ENCODE measurements around the gene OR6S1.
"Not testable (repeated sequence)": the region's sequence is repeated elsewhere in the genome, so short reads cannot be mapped to it uniquely, and the experiment has no call there.

Gene OR6S1

GRCh38 chr14:20630340-20631022, 11.0 kb downstream of the OR6S1 start:
- peak; percentile 52 for DNase-seq

DNA sequence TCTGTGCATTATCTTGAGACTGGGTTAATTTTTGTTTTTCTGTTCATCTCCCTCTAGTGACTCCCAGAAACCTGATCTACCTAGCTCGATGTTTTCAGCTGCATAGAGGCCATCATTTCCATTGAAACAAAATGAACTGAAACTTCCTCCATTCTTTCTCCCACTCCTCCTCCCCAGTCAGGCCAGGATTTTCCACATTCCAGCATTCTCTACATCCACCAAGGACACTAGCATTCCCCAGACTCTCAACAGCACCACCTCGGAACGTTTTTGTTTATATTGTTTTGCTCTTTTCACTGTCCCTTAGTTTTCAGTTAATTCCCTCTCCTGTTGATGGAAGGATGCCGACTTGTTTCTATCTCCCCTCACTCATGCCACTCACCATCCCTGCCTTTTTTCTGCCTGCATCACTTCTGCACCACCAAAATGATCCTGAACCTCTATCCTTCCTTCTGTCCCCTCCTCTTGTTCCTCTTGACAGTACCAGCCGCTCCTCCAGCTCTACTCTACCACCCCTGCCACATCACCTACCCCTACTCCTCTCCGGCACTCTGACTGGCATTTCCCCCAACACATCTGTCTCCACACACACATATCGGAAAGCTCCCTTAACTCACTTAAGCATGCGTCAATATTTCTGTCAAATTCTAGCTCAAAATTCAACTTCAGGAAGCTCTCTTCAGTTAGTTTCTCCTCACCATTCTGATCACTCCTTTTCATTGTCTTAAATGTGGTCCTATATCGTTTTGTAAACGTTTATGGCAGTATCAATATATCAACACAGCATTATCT, 13.2 kb downstream of the OR6S1 start:
- DNase-seq = no peak

DNA sequence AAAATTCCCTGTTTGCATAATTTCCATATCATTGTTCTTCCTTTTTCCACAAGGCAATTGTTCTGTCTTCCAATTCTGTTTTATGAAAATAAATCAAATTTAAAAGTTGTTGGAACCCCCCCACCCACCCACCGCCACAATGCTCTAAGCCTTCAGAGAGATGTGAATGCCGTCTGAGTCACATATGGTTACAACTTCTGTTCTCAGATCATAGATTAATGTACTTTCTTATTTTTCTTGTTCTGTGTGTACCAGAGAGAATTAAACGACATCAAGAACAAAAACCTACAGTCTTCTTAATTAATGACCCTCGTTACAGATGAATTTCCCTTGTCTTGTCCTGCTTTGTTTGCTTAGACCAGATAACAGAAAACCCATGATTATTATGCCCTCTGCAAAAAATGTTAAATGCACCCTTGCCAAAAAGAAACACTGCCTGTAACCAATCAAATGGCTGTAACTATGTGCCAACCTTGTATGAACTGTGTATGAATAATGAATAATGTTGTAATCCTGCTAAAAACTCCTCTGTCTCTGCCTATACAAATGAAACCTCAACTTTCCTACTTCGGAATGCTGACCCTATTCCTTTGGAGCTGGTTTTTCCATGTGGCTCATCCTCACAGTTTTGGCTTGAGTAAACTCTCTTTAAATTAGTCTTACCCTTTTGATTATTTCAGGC, 14.0 kb downstream of the OR6S1 start:
- DNase-seq = no peak

- no peak for DNase-seq
Observed at GRCh38 chr14:20626274-20626673, 15.2 kb downstream of the OR6S1 start.

- peak; percentile 52 for DNase-seq
Observed at GRCh38 chr14:20624495-20625070, 16.9 kb downstream of the OR6S1 start.

- no peak for DNase-seq
Observed at GRCh38 chr14:20623798-20624197, 17.7 kb downstream of the OR6S1 start.

DNA sequence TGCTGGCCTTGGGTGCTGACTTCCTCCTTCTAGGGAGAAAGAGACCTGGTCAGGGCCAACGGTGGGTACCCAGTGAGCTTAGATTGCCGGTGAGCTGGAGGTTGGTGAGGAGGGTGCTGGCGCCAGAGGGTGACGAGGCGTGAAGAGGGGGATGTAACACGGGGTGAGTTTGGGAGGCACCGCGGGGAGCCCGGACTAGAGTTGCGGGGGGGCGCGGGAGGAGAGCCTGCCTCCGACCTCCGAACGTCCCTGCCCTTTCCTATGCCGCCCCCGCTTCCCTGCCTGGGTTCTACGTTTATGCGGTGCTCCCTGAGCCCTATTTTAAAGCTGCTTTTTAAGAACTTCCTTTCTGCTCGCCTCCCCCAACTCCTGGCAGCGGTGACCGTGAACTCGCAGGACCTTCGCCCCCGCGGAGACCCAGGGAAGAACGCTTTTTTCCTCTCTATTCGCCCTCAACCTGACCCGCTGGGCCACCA, 18.6 kb downstream of the OR6S1 start:
- DNase-seq = no peak

DNA sequence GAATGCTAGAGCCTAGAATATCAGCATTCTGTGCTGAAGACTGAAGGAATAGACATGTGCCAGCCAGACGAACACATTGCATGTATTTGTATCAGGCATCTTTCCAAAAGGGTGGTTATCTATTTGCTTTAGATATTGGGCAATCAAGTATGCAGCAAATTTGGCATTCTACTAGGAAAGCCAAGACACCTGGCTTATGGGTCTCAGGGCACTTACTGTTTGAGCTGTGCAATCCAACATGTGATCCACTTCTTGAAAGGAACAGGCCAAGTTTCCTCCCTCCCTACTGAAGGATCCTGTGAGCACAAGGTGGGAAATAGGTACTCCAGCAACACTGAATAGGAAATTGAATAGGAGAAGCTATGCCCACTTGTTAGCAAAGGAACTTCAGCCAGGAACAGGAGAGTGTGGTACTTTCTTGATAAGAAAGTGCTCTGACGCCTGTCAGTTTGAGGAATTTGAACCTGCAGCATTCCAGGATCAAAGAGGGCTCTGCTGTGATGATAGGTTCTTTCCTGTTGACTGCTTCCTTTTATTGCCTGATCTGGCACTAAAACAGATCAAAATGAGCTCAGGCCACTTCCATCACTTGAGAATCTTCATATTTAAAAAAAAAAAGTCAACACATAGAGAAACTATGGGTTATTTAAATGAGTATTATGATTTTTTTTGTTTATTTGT, 20.6 kb downstream of the OR6S1 start:
- DNase-seq = no peak

GRCh38 chr14:20619688-20620087, 21.8 kb downstream of the OR6S1 start:
- not testable (repeated sequence) for DNase-seq

GRCh38 chr14:20618271-20618749, 23.2 kb downstream of the OR6S1 start:
- no peak for DNase-seq

DNA sequence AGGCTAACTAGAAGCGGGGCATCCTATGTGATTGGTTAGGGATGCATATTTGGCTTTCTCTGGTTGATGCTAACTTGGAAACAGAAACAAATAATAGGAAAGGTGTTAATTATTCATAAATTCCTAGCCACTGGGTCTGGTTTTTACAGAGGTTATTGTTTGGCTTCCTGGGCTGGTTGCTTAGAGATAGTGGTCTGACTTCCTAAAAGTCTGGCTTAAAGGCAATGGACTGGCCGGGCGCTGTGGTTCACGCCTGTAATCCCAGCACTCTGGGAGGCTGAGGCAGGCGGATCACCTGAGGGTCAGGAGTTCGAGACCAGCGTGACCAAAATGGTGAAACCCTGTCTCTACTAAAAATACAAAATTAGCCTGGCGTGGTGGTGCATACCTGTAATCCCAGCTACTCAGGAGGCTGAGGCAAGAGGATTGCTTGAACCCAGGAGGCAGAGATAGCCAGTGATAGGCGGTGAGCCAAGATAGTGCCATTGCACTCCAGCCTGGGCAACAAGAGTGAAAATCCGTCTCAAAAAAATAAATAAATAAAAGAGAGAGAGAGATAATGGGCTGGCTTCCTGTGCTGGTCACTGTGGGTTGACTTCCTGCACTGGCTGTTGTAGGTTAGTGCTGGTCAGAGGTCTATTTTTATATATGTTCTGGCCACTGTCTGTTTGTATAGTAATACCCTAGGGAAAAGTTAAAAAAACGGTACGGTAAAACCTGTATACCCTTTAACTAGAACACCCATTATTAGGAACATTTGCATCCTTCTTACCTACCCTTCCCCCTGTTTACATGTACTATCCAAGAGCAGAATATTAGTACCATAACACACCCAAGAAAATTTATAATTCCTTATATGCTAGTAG, 24.1 kb downstream of the OR6S1 start:
- DNase-seq = no peak

DNA sequence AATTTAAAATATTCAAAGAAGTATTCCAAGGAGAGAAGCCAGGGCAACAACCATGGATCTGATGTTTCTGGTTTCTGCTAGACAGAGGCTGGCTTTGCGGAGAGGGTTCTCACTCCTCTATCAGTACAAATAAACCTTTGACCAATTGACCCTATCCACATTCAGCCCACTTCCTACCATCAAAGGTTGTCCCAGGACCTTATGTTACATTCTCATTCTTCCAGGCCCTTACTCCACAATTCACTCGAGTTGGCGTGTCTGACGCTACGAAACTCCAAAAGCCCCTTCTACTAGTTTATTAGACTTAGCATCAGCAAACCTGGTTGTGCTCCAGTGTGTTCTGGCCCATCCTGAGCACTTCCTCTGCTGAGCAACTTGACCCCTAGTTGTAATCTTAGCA, 25.5 kb downstream of the OR6S1 start:
- no peak for DNase-seq

DNA sequence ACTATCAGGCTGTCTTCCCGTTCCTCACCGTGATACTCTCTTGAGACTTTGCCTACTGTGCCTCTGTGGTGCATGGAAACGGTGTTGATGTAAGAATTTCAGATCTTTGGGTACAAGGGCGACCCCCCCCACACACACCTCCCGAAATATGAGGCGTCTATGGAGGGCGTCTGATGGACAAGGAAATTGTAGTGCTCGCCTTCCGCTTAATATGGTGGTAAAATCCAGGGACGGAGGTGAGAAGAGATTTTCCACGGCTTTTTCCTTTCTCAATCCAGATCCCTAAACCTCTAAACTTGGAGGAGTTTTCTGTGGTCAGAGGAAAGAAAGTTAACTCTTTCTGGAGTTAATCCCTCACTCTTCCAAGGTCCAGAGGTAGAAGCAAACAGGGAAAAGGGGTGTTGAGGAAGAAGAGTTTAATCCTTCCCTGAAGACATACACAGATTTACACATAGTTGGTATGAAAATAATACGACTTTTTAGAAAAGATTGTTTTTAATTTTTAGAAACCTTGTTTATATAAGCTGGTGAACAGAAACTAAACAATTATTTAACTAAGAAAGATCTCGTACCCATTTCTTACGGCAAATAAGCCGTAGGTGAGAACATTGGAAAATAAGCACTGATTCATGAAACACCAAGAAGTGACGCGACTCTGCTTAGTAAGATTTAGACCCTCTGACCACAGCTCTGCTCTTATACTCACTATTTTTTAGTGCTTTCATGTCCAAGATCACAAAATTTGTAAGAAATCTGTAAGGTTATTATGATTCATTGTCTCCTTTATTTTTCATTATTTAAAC, 27.3 kb downstream of the OR6S1 start:
- no peak for DNase-seq

- peak; percentile 99 for DNase-seq
Observed at GRCh38 chr14:20613094-20614037, 28.1 kb downstream of the OR6S1 start.

- no peak for DNase-seq
Observed at GRCh38 chr14:20612403-20612802, 29.1 kb downstream of the OR6S1 start.

DNA sequence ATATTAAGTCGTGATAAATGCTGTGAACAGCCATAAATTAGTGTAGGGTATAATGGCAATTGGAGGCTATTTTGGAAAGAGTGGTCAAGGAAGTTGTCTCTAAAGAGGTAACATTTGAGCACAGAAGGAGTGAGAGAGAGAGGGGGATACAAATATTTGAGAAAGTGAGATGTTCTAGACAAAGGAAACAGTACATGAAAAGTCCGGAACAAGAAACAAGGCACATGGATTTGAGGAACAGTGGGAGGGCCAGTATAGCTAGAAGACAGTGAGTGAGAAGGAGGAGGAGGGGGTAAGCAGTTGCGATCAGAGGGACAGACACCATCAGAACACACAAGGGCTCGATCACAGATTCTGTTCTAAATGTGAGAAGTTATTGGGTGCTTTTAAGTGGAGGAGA, 30.2 kb downstream of the OR6S1 start:
- DNase-seq = no peak

DNA sequence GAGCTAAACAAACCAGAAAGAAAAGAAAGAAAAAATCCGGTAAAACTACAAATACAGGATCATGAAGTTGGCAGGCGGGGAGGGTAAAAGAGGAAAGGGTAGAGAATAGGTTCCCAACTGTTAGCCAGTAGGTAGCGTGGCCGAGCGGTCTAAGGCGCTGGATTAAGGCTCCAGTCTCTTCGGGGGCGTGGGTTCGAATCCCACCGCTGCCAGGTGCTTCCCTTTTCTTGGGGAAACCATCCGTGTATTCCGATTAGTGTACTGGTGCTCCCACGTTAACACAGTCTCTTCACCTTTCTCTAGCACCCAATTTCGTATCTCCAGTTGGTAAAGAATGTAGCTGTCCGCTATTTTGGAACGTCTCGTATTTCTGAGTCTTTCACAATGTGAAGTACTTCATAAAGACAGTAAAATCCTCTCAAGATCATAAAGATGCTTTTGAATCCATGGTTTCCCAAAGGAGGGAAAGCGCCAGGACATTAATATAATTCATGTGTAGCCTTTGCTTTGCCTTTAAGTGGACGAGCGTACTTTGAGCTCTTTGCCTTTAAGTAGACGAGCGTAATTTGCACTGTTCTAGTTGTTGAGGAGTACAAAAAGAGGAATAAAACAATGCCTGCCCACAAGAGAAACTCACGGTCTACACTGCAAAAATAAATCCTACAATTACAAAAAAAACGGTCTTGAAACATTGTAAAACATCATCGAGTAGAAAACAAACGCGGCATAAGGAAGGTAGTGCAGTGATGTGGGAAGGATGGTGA, 31.3 kb downstream of the OR6S1 start:
- DNase-seq = peak; percentile 86

DNA sequence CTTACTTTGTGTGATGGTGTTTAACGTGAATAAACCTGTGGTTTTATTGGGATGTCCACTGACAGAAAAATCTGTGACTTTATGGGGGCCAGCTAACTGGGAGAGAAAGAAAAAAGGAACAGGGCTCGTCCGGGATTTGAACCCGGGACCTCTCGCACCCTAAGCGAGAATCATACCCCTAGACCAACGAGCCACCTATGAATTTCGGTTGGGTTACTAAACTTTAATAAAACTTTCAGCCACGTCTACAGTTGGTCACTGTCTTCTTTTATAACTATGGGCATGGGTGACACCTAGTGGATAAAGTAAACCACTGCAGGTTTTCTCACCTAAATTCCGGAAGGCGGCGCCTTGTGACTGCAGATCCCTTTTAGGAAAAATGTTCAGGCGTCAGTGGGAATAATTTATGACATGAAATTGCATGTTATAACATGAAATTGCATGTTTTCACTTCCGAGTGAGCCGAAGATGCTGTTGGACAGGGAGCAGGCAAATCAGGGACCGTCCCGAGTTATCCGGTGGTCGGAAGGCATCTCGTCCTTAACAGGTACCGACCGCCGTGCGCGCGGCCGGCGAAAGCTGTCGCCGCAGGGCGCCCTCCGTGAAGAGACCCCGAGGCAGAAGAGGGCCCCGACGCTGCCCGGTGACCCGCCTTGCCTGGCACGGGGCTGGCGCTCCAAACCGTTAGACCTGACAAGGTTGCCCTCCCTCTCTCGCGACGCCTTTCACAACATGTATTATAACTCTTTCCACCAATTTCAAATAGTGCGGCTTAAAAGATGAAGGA, 32.1 kb downstream of the OR6S1 start:
- DNase-seq = peak; percentile 92
